HepG2 (cell line): ENCODE measurements around the gene GNAS. TPM values are rescaled to one million over a fixed set of nuclear protein-coding genes. Genes with fewer than 3 reads are reported as not detected.

Source experiments
- AFF4 ChIP-seq: sonication (generic); formaldehyde crosslinking; IDR thresholded peaks from 2 replicates; pipeline ENCODE4 v1.4.0; 2020; ENCODE audit warnings: missing genetic modification reagents
- ASH2L ChIP-seq: fragments of 300-600, 200-600 bp; sonication (generic); IDR thresholded peaks from 2 replicates; pipeline ENCODE4 v1.7.0; 2017; ENCODE audit warnings: low read depth, mild to moderate bottlenecking, moderate library complexity, mixed read lengths, low read length; ENCODE audit not compliant: insufficient read length
- CHD2 ChIP-seq: IDR thresholded peaks from 2 replicates; pipeline ENCODE4 v1.6.1; 2011; ENCODE audit warnings: low read depth, low read length, improper control_type of control experiment
- CTCF ChIP-seq: sonication (generic); formaldehyde crosslinking; IDR thresholded peaks from 2 replicates; pipeline ENCODE4 v1.5.0; 2020; ENCODE audit warnings: mild to moderate bottlenecking, missing genetic modification reagents, moderate library complexity
- GABPB1 ChIP-seq: IDR thresholded peaks from 2 replicates; pipeline ENCODE4 v1.6.1; 2016; ENCODE audit warnings: mild to moderate bottlenecking, missing genetic modification reagents, moderate library complexity, missing compliant biosample characterization
- HMG20A ChIP-seq: IDR thresholded peaks from 2 replicates; pipeline ENCODE4 v1.6.1; 2016; ENCODE audit warnings: borderline replicate concordance
- HNRNPLL ChIP-seq: fragments of 200-400 bp; formaldehyde crosslinking; IDR thresholded peaks from 2 replicates; pipeline ENCODE4 v1.6.1; 2017; ENCODE audit warnings: mild to moderate bottlenecking, low read depth, low read length; ENCODE audit not compliant: poor library complexity, severe bottlenecking
- IRF1 ChIP-seq: sonication (generic); formaldehyde crosslinking; IDR thresholded peaks from 2 replicates; pipeline ENCODE4 v1.4.0; 2020; ENCODE audit warnings: low read depth, mild to moderate bottlenecking, missing genetic modification reagents
- KDM4B ChIP-seq: sonication (generic); formaldehyde crosslinking; IDR thresholded peaks from 2 replicates; pipeline ENCODE4 v1.4.0; 2020; ENCODE audit warnings: missing genetic modification reagents
- MAZ ChIP-seq, 2 experiments: sonication (generic) in 1 of 2; formaldehyde crosslinking in 1 of 2; IDR thresholded peaks; 2 replicates each; pipeline versions ENCODE4 v1.5.0 to v1.6.1; 2012 to 2020; ENCODE audit warnings: low read depth in 2 of 2, mild to moderate bottlenecking in 2 of 2, borderline replicate concordance in 1 of 2, improper control_type of control experiment in 1 of 2, low read length in 1 of 2, missing genetic modification reagents in 1 of 2, moderate library complexity in 1 of 2
- NAIF1 ChIP-seq: sonication (generic); formaldehyde crosslinking; IDR thresholded peaks from 2 replicates; pipeline ENCODE4 v1.5.0; 2020; ENCODE audit warnings: mild to moderate bottlenecking, missing genetic modification reagents, borderline replicate concordance
- PITX1 ChIP-seq: sonication (generic); formaldehyde crosslinking; IDR thresholded peaks from 2 replicates; pipeline ENCODE4 v1.5.1; 2020; ENCODE audit warnings: mild to moderate bottlenecking, missing genetic modification reagents
- RNF2 ChIP-seq: fragments of 450-650 bp; conservative IDR thresholded peaks from 2 replicates; pipeline ENCODE4 v1.6.1; 2016; ENCODE audit warnings: low read depth
- TEAD3 ChIP-seq: optimal IDR thresholded peaks from 2 replicates; pipeline ENCODE3; 2016; ENCODE audit warnings: borderline replicate concordance
- YEATS4 ChIP-seq: sonication (generic); formaldehyde crosslinking; IDR thresholded peaks from 2 replicates; pipeline ENCODE4 v1.4.0; 2020; ENCODE audit warnings: missing genetic modification reagents, borderline replicate concordance
- ZFP82 ChIP-seq: sonication (generic); formaldehyde crosslinking; IDR thresholded peaks from 2 replicates; pipeline ENCODE4 v1.5.1; 2020; ENCODE audit warnings: mild to moderate bottlenecking, missing genetic modification reagents, borderline replicate concordance
- ZNF333 ChIP-seq: sonication (generic); formaldehyde crosslinking; IDR thresholded peaks from 2 replicates; pipeline ENCODE4 v1.4.0; 2020; ENCODE audit warnings: mild to moderate bottlenecking, missing genetic modification reagents, borderline replicate concordance
- ZNF34 ChIP-seq: sonication (generic); formaldehyde crosslinking; IDR thresholded peaks from 2 replicates; pipeline ENCODE4 v1.4.0; 2020; ENCODE audit warnings: mild to moderate bottlenecking, missing genetic modification reagents, borderline replicate concordance
- ZNF556 ChIP-seq: sonication (generic); formaldehyde crosslinking; IDR thresholded peaks from 2 replicates; pipeline ENCODE4 v1.4.0; 2020; ENCODE audit warnings: mild to moderate bottlenecking, missing genetic modification reagents, borderline replicate concordance
- ZNF572 ChIP-seq: sonication (generic); formaldehyde crosslinking; IDR thresholded peaks from 2 replicates; pipeline ENCODE4 v1.5.1; 2020; ENCODE audit warnings: mild to moderate bottlenecking, missing genetic modification reagents
- ZNF713 ChIP-seq: sonication (generic); formaldehyde crosslinking; IDR thresholded peaks from 2 replicates; pipeline ENCODE4 v1.4.0; 2020; ENCODE audit warnings: mild to moderate bottlenecking, missing genetic modification reagents
- ZNF776 ChIP-seq: sonication (generic); formaldehyde crosslinking; IDR thresholded peaks from 2 replicates; pipeline ENCODE4 v1.4.0; 2020; ENCODE audit warnings: mild to moderate bottlenecking, missing genetic modification reagents
- ZSCAN30 ChIP-seq: sonication (generic); formaldehyde crosslinking; IDR thresholded peaks from 2 replicates; pipeline ENCODE4 v1.5.0; 2020; ENCODE audit warnings: mild to moderate bottlenecking, missing genetic modification reagents
- polyA plus RNA-seq, 8 experiments: library from polyadenylated mRNA; depleted of rRNA in 3 of 8; stranded (reverse) in 7 of 8; unstranded in 1 of 8; fragments of >200 nt; fragmentation: Illumina TruSeq in 4 of 8; extraction: Trizol in 4 of 8; gene quantifications; 2 replicates each; pipeline versions ENCODE4 v1.2.1 to v1.2.3, GENCODE V29; 2011 to 2016; ENCODE audit warnings: low read depth in 4 of 8, missing spikeins in 1 of 8, mixed read lengths in 1 of 8; ENCODE audit not compliant: insufficient read depth in 1 of 8
- total RNA-seq, 5 experiments: library from RNA; depleted of rRNA; stranded (reverse); fragments of >200 nt; fragmentation: Illumina TruSeq; extraction: Trizol; gene quantifications; 2 replicates each; pipeline ENCODE4 v1.2.3, GENCODE V29; 2016; ENCODE audit warnings: low read depth in 1 of 5

GNAS gene
- total and polyA plus RNA-seq, 2 of the 13 experiments (the other 11 are each of a cell fraction or from before 2014, with no cell fraction given), result 407 to 1,008 TPM

- TF ChIP-seq IRF1 (CRISPR knock-in tag), result no peak
- TF ChIP-seq ZNF776, result 0 out of 2 replicates have a peak, but pooled peaks have one; percentile 47
- peak; percentile 47; the same call in 1 of the 2 replicates for TF ChIP-seq CHD2
- TF ChIP-seq TEAD3 (CRISPR knock-in tag), result peak; percentile 6
- TF ChIP-seq CTCF (CRISPR knock-in tag), result peak; percentile 59
- no peak for TF ChIP-seq ZNF572
- no peak for TF ChIP-seq ZSCAN30 (CRISPR knock-in tag)
- peak; percentile 55; the same call in 1 of the 2 replicates for TF ChIP-seq AFF4
- TF ChIP-seq PITX1 (CRISPR knock-in tag), result no peak
- no peak for TF ChIP-seq ZNF34
- TF ChIP-seq GABPB1 (CRISPR knock-in tag), result peak; percentile 43; the same call in 1 of the 2 replicates
- 0 out of 2 replicates have a peak, but pooled peaks have one; percentile 32 for TF ChIP-seq ZNF556 (CRISPR knock-in tag)
- no peak for TF ChIP-seq NAIF1
- TF ChIP-seq HMG20A (CRISPR knock-in tag), result no peak
- TF ChIP-seq YEATS4, result peak; percentile 66; the same call in 1 of the 2 replicates
- TF ChIP-seq ZFP82 (CRISPR knock-in tag), result no peak
- TF ChIP-seq MAZ (IDR thresholded peaks at IDR 0.05; ENCODE audit: borderline replicate concordance, low read depth, low read length), result peak; percentile 64
- no peak for TF ChIP-seq MAZ (CRISPR knock-in tag; IDR thresholded peaks at IDR 0.05; ENCODE audit: low read depth)
- TF ChIP-seq HNRNPLL, result peak; percentile 14
- TF ChIP-seq ASH2L, result peak; percentile 94
- TF ChIP-seq KDM4B (CRISPR knock-in tag), result 0 out of 2 replicates have a peak, but pooled peaks have one; percentile 33
- TF ChIP-seq RNF2, result no peak
- TF ChIP-seq ZNF713 (CRISPR knock-in tag), result no peak
- peak; percentile 54; the same call in 1 of the 2 replicates for TF ChIP-seq ZNF333 (CRISPR knock-in tag)
These were observed 39.8 kb downstream of the GNAS start (continued) for GRCh38 chr20:58892141-58892931.
